Mucosa of descending colon (tissue), 3 donors: ENCODE measurements around the gene ADAM23. TPM values are rescaled to one million over a fixed set of nuclear protein-coding genes. Genes with fewer than 3 reads are reported as not detected.

ENCODE experiments used
- ATAC-seq: fragments of 200-7000 bp; cut with Tn5 transposase; one replicate; pipeline ENCODE4 v1.9.1; 2020; ENCODE audit warnings: mild to moderate bottlenecking, moderate library complexity
- DNase-seq, 3 donors: peaks; one replicate each; pipeline ENCODE4 v3.0.0-alpha.2; 2020
- H3K36me3 ChIP-seq: fragments of 200-600 bp; one replicate; pipeline ENCODE4 v1.8.0; 2021; ENCODE audit warnings: low read depth, mild to moderate bottlenecking
- H3K4me1 ChIP-seq: fragments of 200-600 bp; one replicate; pipeline ENCODE4 v1.8.0; 2021; ENCODE audit warnings: low read depth, mild to moderate bottlenecking
- H3K4me3 ChIP-seq: fragments of 200-600 bp; one replicate; pipeline ENCODE4 v1.8.0; 2021; ENCODE audit warnings: mild to moderate bottlenecking
- H3K9me3 ChIP-seq: fragments of 200-600 bp; one replicate; pipeline ENCODE4 v1.8.0; 2021; ENCODE audit warnings: mild to moderate bottlenecking
- intact Hi-C, 2 donors: fragments of 100-400 bp; cut with DNase I in 1 of 2; cut with micrococcal nuclease in 1 of 2; formaldehyde crosslinking; loops; one replicate each; pipeline versions ENCODE4 v1.11.0 to v1.11.1; 2022; cut with DNase I, micrococcal nuclease
- total RNA-seq, 3 donors: library from RNA; stranded (reverse); fragmentation: NEBNext Ultra II Directional in 2 of 3; extraction: Animal tissue kit (Norgen Biotek cat#: 25700) in 2 of 3; gene quantifications; one replicate each; pipeline versions ENCODE4 v1.2.1 to v1.2.4, GENCODE V29; 2021 to 2023
- TF ChIP-seq, protein P1 (sequence below): fragments of 200-600 bp; IDR thresholded peaks from one replicate; pipeline ENCODE4 v1.8.0; 2022; ENCODE audit warnings: antibody characterized with exemption, mild to moderate bottlenecking
- donor health status: DM: no; HTN: no; CAD: no; lungs with moderate emphysema.
- donor health status: DM: no; HTN: no; CAD: no.
- donor health status: DM: no; HTN: yes; CAD: no.

Gene ADAM23
- total RNA-seq, 3 donors from 2014 or later: 1.2 to 2.7 (median 1.4) TPM

DNA sequence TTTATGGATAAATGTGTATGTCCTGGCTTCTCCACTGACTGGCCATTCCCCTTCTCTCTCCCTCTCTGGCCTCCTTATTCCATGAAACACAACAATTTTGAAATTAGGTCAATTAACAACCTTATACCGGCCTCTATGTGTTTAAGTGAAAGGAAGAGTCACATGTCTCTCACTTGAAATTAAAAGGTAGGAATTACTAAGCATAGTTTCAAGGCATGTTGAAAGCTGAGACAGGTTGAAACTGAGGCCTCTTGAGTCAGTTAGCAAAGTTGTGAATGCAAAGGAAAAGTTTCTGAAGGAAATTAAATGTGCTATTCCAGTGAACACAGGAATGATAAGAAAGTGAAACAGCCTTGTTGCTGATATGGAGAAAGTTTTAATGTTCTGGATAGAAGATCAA, 69.7 kb downstream of the ADAM23 start:
- ATAC-seq: no peak
- intact Hi-C loops: no loop called here
- TF ChIP-seq, protein P1, sequence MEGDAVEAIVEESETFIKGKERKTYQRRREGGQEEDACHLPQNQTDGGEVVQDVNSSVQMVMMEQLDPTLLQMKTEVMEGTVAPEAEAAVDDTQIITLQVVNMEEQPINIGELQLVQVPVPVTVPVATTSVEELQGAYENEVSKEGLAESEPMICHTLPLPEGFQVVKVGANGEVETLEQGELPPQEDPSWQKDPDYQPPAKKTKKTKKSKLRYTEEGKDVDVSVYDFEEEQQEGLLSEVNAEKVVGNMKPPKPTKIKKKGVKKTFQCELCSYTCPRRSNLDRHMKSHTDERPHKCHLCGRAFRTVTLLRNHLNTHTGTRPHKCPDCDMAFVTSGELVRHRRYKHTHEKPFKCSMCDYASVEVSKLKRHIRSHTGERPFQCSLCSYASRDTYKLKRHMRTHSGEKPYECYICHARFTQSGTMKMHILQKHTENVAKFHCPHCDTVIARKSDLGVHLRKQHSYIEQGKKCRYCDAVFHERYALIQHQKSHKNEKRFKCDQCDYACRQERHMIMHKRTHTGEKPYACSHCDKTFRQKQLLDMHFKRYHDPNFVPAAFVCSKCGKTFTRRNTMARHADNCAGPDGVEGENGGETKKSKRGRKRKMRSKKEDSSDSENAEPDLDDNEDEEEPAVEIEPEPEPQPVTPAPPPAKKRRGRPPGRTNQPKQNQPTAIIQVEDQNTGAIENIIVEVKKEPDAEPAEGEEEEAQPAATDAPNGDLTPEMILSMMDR: no peak
- H3K36me3 ChIP-seq: no peaks in the 10 kb centered on the region
- no peaks in the 10 kb centered on the region for H3K9me3 ChIP-seq
- no peaks in the 10 kb centered on the region for H3K4me1 ChIP-seq
- H3K4me3 ChIP-seq: no peak overlapping the region
- DNase-seq: no peak

DNA sequence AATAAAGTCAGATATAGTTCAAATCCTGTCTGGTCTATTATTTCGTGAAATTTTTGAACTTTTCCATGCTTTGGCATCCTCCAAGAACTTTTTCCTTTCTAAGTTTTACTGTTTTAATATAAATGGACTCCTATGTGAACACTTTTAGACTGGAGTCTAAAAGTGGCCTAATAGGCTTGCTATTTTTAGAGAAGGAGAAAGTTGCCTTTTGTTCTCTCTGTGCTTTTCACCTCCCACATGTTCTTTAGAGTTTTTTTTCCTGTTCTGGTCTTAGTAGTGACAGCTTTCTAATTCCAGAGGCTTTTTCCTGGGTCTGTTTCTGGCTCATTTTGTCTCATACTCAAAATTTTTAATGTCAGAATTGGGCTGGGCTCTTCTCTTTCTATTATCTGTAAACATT, 72.2 kb downstream of the ADAM23 start:
- intact Hi-C loops: no loop called here
- no peaks in the 10 kb centered on the region for H3K36me3 ChIP-seq
- H3K4me3 ChIP-seq: no peak overlapping the region
- H3K9me3 ChIP-seq: no peaks in the 10 kb centered on the region
- no peak for ATAC-seq
- DNase-seq: no peak
- H3K4me1 ChIP-seq: no peaks in the 10 kb centered on the region
- TF ChIP-seq, protein P1: no peak

DNA sequence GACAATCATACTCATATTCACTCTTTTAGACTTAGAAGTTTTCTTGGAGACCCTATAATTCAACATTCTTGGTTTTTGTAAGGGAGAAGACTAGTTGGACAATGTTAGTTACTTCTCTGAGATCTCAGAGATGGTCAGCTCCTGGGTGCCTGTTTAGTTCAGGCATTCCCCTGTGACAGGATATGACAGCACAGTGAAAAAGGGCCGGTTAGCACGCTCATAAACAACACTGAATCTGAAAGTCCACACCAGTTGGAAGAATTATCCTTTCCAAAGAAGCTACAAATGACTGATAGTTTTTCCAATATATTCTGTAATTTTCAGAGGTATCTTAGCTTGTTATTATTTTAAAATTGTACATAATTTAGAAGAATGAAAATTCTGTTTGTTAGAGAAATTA, 75.7 kb downstream of the ADAM23 start:
- H3K4me3 ChIP-seq: no peak overlapping the region
- no peak for DNase-seq
- no peak for ATAC-seq
- TF ChIP-seq, protein P1: no peak
- intact Hi-C loops: no loop called here
- no peaks in the 10 kb centered on the region for H3K9me3 ChIP-seq
- no peaks in the 10 kb centered on the region for H3K36me3 ChIP-seq
- H3K4me1 ChIP-seq: no peaks in the 10 kb centered on the region

DNA sequence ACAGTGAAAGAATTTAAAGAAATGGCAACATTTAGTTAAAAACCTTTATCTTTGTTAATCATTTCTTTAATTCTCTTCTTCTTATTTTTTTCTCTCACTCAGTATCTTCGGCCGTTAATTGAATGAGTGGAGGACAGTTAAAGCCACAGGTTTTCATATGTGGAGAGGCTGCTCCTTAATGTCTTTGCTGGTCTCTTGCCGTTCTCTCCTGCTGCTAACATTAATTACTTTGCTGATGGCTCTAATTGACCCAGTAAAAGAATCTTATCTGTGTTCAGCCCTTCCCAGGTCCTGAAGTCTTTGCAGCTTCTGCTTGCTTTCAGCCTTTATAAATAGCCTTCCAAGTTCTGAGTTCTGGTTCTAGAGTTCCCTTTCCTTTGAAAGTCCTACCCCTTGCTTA, 77.1 kb downstream of the ADAM23 start:
- TF ChIP-seq, protein P1: no peak
- no peak for DNase-seq
- no peaks in the 10 kb centered on the region for H3K36me3 ChIP-seq
- intact Hi-C loops: no loop called here
- no peak overlapping the region for H3K4me3 ChIP-seq
- no peaks in the 10 kb centered on the region for H3K9me3 ChIP-seq
- H3K4me1 ChIP-seq: no peaks in the 10 kb centered on the region
- ATAC-seq: no peak

DNA sequence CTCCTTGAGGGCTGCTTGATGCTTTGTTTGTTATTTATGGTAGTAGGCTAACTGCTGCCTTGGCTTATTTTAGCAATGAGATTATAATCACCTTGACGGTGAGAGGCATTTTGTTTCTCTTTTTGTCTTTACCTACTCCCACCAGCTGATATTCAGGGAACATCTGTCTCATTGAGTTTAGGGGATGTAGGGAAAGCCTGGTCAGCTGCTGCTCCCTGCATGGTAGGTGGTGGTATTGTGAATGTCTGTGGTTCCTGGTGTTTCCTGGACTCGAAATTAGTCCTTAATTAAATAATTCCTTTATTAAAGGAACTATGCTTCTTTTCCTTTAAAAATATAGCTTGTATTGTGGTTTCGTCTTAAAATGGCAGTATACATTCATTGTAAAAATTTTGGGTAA, 77.8 kb downstream of the ADAM23 start:
- DNase-seq: no peak
- TF ChIP-seq, protein P1: no peak
- Histone ChIP-seq H3K4me1 (no peaks in the 10 kb centered on the region), H3K9me3 (no peaks in the 10 kb centered on the region), H3K36me3 (no peaks in the 10 kb centered on the region), H3K4me3 (no peak overlapping the region)
- ATAC-seq: no peak
- intact Hi-C loops: no loop called here

DNA sequence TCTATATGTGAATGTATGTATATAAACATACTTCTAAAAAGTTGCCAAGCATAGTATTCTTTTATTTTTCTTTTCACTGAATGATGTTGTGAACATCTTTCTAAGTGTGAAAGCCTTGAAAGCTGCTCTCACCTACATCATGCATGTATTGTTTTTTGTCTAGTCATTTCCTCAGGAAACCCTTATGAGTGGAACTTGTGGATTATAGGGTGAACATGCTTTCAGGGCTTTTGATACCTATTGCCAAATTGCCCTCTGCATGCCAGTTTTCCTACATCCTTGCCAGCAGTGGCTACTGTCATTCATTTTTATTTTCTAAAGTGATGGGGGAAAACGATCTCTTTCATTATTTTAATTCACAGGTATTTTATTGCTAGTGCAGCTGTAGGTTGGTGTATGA, 78.3 kb downstream of the ADAM23 start:
- DNase-seq (no peak), ATAC-seq (no peak)
- TF ChIP-seq, protein P1: no peak
- intact Hi-C loops: no loop called here
- no peaks in the 10 kb centered on the region for H3K36me3 ChIP-seq
- no peaks in the 10 kb centered on the region for H3K9me3 ChIP-seq
- no peak overlapping the region for H3K4me3 ChIP-seq
- no peaks in the 10 kb centered on the region for H3K4me1 ChIP-seq
